DOHH2 (cell line): ENCODE measurements around the gene TXN.

Source experiments
- H3F3A ChIP-seq: fragments of 200-600 bp; sonication (generic), shearing (Covaris generic); 2 replicates; pipeline ENCODE4 v1.6.0; 2016; ENCODE audit warnings: antibody characterized with exemption, mild to moderate bottlenecking; ENCODE audit not compliant: control insufficient read depth, insufficient read depth
- H3K27ac ChIP-seq: fragments of 200-600 bp; sonication (generic); 2 replicates; pipeline ENCODE4 v1.5.1; 2014; ENCODE audit warnings: low read depth, mild to moderate bottlenecking, low read length, moderate library complexity
- H3K27me3 ChIP-seq: fragments of 200-600 bp; sonication (generic); 2 replicates; pipeline ENCODE4 v1.6.1; 2014; ENCODE audit warnings: mild to moderate bottlenecking, low read length, mixed read lengths; ENCODE audit not compliant: control insufficient read depth
- H3K36me3 ChIP-seq: fragments of 200-600 bp; sonication (generic); 2 replicates; pipeline ENCODE4 v1.6.1; 2014; ENCODE audit warnings: mild to moderate bottlenecking, low read length, moderate library complexity, mixed read lengths; ENCODE audit not compliant: control insufficient read depth
- H3K4me1 ChIP-seq: fragments of 200-600 bp; sonication (generic); 2 replicates; pipeline ENCODE4 v1.6.1; 2014; ENCODE audit warnings: mild to moderate bottlenecking, low read length, mixed read lengths; ENCODE audit not compliant: control insufficient read depth
- H3K4me2 ChIP-seq: fragments of 200-600 bp; sonication (generic); 2 replicates; pipeline ENCODE4 v1.6.0; 2014; ENCODE audit warnings: mild to moderate bottlenecking, low read length, moderate library complexity
- H3K4me3 ChIP-seq: fragments of 200-600 bp; sonication (generic); 2 replicates; pipeline ENCODE4 v1.5.1; 2014; ENCODE audit warnings: mild to moderate bottlenecking, low read length, mixed read lengths
- H3K79me2 ChIP-seq: fragments of 200-600 bp; sonication (generic); 2 replicates; pipeline ENCODE4 v1.6.1; 2014; ENCODE audit warnings: mild to moderate bottlenecking, low read length, mixed read lengths; ENCODE audit not compliant: control insufficient read depth
- H3K9me2 ChIP-seq: fragments of 200-600 bp; sonication (generic); replicated peaks from 2 replicates; pipeline ENCODE4 v1.6.1; 2014; ENCODE audit warnings: mild to moderate bottlenecking, low read length, mixed read lengths; ENCODE audit not compliant: control insufficient read depth
- H3K9me3 ChIP-seq: fragments of 200-600 bp; sonication (generic); 2 replicates; pipeline ENCODE4 v1.6.1; 2014; ENCODE audit warnings: antibody characterized with exemption, low read length, mixed read lengths; ENCODE audit not compliant: control insufficient read depth, insufficient read depth
- H4K20me1 ChIP-seq: fragments of 200-600 bp; sonication (generic); 2 replicates; pipeline ENCODE4 v1.6.0; 2014; ENCODE audit warnings: low read depth, mild to moderate bottlenecking, antibody characterized with exemption, low read length, moderate library complexity; ENCODE audit not compliant: control insufficient read depth, insufficient read depth
- CTCF ChIP-seq: fragments of 200-600 bp; sonication (generic); IDR thresholded peaks from one replicate; pipeline ENCODE4 v1.5.1; 2014; ENCODE audit warnings: antibody characterized with exemption, mild to moderate bottlenecking, low read depth, low read length; ENCODE audit not compliant: poor library complexity, severe bottlenecking
- EZH2phosphoT487 ChIP-seq: fragments of 200-600 bp; sonication (generic); IDR thresholded peaks from 2 replicates; pipeline ENCODE4 v1.6.1; 2017; ENCODE audit warnings: borderline replicate concordance, mild to moderate bottlenecking, antibody characterized with exemption, low read length, moderate library complexity, mixed read lengths

Gene TXN

GRCh38 chr9:110260911-110261310, 4.6 kb upstream of the TXN start:
- H3K4me3 ChIP-seq: no peak overlapping the region
- no peak overlapping the region for H3K4me2 ChIP-seq
- H3K27ac ChIP-seq: no peak overlapping the region

GRCh38 chr9:110259566-110259965, 3.3 kb upstream of the TXN start:
- no peaks in the 10 kb centered on the region for H3K9me2 ChIP-seq
- peaks cover 32% of the 10 kb centered on the region for H3K27me3 ChIP-seq
- TF ChIP-seq CTCF: no peak
- TF ChIP-seq EZH2phosphoT487: no peak
- peaks cover 2% of the 10 kb centered on the region; the same call in 1 of the 2 replicates for H3K36me3 ChIP-seq
- H3K4me3 ChIP-seq: no peak overlapping the region
- H3F3A ChIP-seq: no peaks in the 10 kb centered on the region
- peaks cover 18% of the 10 kb centered on the region for H3K4me1 ChIP-seq
- H3K79me2 ChIP-seq: peaks cover 18% of the 10 kb centered on the region
- no peak overlapping the region for H3K4me2 ChIP-seq
- peaks cover 8% of the 10 kb centered on the region; the same call in 1 of the 2 replicates for H4K20me1 ChIP-seq
- no peak overlapping the region for H3K27ac ChIP-seq
- H3K9me3 ChIP-seq: no peaks in the 10 kb centered on the region

More at GRCh38 chr9:110260911-110261310, 4.6 kb upstream of the TXN start:
- H3K27me3 ChIP-seq: peaks cover 32% of the 10 kb centered on the region
- H3F3A ChIP-seq: no peaks in the 10 kb centered on the region
- no peaks in the 10 kb centered on the region for H3K9me2 ChIP-seq
- H3K79me2 ChIP-seq: peaks cover 4% of the 10 kb centered on the region
- TF ChIP-seq CTCF (no peak), EZH2phosphoT487 (no peak)
- no peaks in the 10 kb centered on the region for H3K9me3 ChIP-seq
- H3K4me1 ChIP-seq: peaks cover 9% of the 10 kb centered on the region
- H4K20me1 ChIP-seq: no peaks in the 10 kb centered on the region
- H3K36me3 ChIP-seq: no peaks in the 10 kb centered on the region; the same call in 1 of the 2 replicates

- no peaks in the 10 kb centered on the region for H3F3A ChIP-seq
- H3K27me3 ChIP-seq: peaks cover 32% of the 10 kb centered on the region
- H3K4me2 ChIP-seq: no peak overlapping the region
- no peak overlapping the region for H3K4me3 ChIP-seq
- peaks cover 26% of the 10 kb centered on the region for H3K4me1 ChIP-seq
- H3K9me2 ChIP-seq: no peaks in the 10 kb centered on the region
- peaks cover 26% of the 10 kb centered on the region for H3K79me2 ChIP-seq
- H4K20me1 ChIP-seq: peaks cover 10% of the 10 kb centered on the region; the same call in 1 of the 2 replicates
- TF ChIP-seq EZH2phosphoT487: no peak
- no peak for TF ChIP-seq CTCF
- H3K27ac ChIP-seq: no peak overlapping the region
- peaks cover 2% of the 10 kb centered on the region; the same call in 1 of the 2 replicates for H3K36me3 ChIP-seq
- H3K9me3 ChIP-seq: no peaks in the 10 kb centered on the region
Observed at GRCh38 chr9:110258690-110259091, 2.4 kb upstream of the TXN start.

- H3F3A ChIP-seq: no peaks in the 10 kb centered on the region
- no peaks in the 10 kb centered on the region for H3K9me3 ChIP-seq
- H3K79me2 ChIP-seq: peaks cover 34% of the 10 kb centered on the region
- H3K4me1 ChIP-seq: peaks cover 32% of the 10 kb centered on the region
- H3K27ac ChIP-seq: no peak overlapping the region
- H4K20me1 ChIP-seq: peaks cover 16% of the 10 kb centered on the region; the same call in 1 of the 2 replicates
- H3K36me3 ChIP-seq: peaks cover 7% of the 10 kb centered on the region; the same call in 1 of the 2 replicates
- H3K27me3 ChIP-seq: peaks cover 32% of the 10 kb centered on the region
- no peak overlapping the region for H3K4me3 ChIP-seq
- H3K9me2 ChIP-seq: no peaks in the 10 kb centered on the region
- TF ChIP-seq EZH2phosphoT487 (no peak), CTCF (no peak)
- no peak overlapping the region for H3K4me2 ChIP-seq
Observed at GRCh38 chr9:110257956-110258355, 1.6 kb upstream of the TXN start.
